ENCODE measurements around the gene KIF18B. TPM values are rescaled to one million over a fixed set of nuclear protein-coding genes. Genes with fewer than 3 reads are reported as not detected.
A peak's percentile ranks its signal among the peaks of the same experiment; 100 is the strongest.

Gene KIF18B
- total and polyA plus RNA-seq, 11 donors = 0.06 to 5.4 (median 0.30) TPM; not detected in 1

DNA sequence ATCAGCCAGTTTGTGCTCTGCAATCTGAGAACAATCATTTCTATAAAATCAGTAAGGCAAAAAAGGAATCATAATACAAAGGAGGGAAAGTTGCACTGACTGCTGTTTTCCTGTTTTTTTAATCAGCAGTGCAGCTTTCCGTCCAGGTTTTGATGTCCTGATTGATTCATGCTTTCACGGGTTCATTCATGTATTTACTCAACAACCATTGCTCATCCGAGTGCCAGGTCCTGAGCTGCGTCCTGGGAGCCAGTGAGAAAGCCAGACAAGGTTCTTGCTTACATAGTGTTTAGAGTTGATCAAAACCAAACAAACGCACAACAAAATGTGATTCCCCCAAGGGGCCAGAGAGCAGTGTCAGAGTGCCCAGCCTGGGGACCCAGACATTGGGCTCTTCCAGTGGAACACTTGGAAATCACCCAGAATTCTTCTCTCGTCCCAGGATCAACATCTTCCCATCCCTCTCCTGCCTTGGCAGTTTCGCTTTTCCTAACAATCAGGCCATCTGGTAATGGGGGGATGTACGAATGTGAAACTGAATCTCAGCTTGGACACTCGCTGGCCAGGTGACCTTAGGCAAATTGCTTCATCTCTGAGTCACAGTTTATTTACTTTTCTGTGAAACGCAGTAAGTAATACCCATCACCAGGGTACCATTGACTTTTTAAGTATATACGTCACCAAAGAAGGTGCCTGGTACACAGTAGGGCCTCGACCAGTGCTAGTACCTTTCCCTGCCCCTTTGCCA is 33.8 kb upstream of the KIF18B start:
- Histone ChIP-seq H3K4me1 (peaks cover 0 to 59% (median 18%) of the 10 kb centered on the region in 12 donors), H3K27me3 (peaks cover 0 to 25% (median 0%) of the 10 kb centered on the region in 9 donors), H3K27ac (peak overlapping the region in 10 of 12 donors; percentile 32 to 89 (median 78)), H3K9me3 (no peaks in the 10 kb centered on the region), H3K4me3 (no peak overlapping the region), H3K36me3 (no peaks in the 10 kb centered on the region)
- TF ChIP-seq POLR2A (IDR thresholded peaks at IDR 0.05) = no peak
- TF ChIP-seq, protein P1, sequence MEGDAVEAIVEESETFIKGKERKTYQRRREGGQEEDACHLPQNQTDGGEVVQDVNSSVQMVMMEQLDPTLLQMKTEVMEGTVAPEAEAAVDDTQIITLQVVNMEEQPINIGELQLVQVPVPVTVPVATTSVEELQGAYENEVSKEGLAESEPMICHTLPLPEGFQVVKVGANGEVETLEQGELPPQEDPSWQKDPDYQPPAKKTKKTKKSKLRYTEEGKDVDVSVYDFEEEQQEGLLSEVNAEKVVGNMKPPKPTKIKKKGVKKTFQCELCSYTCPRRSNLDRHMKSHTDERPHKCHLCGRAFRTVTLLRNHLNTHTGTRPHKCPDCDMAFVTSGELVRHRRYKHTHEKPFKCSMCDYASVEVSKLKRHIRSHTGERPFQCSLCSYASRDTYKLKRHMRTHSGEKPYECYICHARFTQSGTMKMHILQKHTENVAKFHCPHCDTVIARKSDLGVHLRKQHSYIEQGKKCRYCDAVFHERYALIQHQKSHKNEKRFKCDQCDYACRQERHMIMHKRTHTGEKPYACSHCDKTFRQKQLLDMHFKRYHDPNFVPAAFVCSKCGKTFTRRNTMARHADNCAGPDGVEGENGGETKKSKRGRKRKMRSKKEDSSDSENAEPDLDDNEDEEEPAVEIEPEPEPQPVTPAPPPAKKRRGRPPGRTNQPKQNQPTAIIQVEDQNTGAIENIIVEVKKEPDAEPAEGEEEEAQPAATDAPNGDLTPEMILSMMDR (IDR thresholded peaks at IDR 0.05) = no peak
- no peak for DNase-seq
- intact Hi-C loops (cut with DNase I) = loop anchor here in 4 of 10 donors (2.0 to 5.0 kb wide), 3 partner anchors 36 to 61 kb away; no protein-coding TSS in a partner anchor
- WGBS, 4 donors = 49 to 54% (median 52%) methylated on average over 12 of the region's 12 CpGs
- no peak for ATAC-seq

DNA sequence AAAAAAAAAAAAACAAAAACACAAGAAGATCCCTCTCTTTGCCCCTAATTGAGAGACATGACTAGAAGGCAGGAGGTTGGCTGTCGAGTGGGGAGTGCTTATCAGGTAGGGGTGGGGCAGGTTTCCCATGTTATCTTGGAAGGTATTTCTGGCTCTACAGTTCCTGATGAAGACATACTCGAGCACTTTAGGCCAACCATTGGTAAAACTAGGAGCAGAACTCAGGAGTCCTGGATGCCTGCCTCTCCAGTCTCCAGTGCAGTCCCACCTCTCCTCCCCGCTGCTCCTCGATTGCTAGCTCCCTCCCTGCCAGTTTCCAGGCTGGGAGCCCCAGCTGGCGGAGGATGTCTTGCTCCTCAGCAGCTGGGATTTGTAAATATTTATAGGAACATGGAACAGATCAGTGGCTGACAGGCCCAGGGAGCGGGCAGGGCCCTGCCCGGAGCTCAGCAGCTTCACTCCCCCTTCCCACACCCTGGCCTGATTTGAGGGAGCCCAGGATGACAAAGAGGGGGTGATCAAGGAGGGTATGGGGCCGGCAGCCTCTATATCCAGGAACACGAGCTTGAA is 31.9 kb upstream of the KIF18B start:
- peak; percentile 35 to 58 (median 40) for ATAC-seq
- Histone ChIP-seq H3K4me3 (no peak overlapping the region), H3K27ac (peak overlapping the region in 11 of 12 donors; percentile 63 to 89 (median 78)), H3K4me1 (peaks cover 0 to 60% (median 18%) of the 10 kb centered on the region in 12 donors), H3K36me3 (no peaks in the 10 kb centered on the region), H3K9me3 (no peaks in the 10 kb centered on the region), H3K27me3 (peaks cover 0 to 20% (median 0%) of the 10 kb centered on the region in 9 donors)
- 25 to 38% (median 29%) methylated on average over 8 to 9 of the region's 9 CpGs for WGBS, 4 donors
- DNase-seq = peak in 3 of 5 donors; percentile 29 to 62 (median 52)
- TF ChIP-seq POLR2A (IDR thresholded peaks at IDR 0.05) = no peak
- TF ChIP-seq, protein P1 (IDR thresholded peaks at IDR 0.05) = no peak
- intact Hi-C loops (cut with DNase I) = no loop called here

DNA sequence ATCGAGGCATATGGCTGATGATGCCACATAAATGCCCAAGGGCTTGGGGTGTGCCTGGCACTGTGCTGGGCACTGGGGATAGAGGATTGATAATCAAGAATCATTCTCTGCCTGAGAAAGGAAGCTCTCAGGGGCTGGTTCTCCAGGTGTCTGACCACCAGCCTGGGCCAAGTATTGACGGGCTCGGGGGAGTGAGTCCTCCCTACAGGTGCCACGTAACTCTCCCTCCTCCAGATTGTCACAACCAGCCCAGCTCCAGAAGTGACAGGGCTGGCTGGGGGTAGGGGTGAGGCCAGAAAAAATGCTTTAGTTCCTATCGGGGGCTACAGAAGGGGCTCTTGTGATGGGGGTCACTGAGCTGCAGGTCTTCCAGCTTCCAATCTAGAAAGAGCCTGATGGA is 31.2 kb upstream of the KIF18B start:
- no peak for TF ChIP-seq POLR2A (IDR thresholded peaks at IDR 0.05)
- TF ChIP-seq, protein P1 (IDR thresholded peaks at IDR 0.05) = no peak
- H3K27me3 ChIP-seq = peaks cover 0 to 22% (median 0%) of the 10 kb centered on the region in 9 donors
- H3K27ac ChIP-seq = peak overlapping the region in 11 of 12 donors; percentile 63 to 89 (median 78)
- ATAC-seq = no peak
- no peaks in the 10 kb centered on the region for H3K9me3 ChIP-seq
- intact Hi-C loops (cut with DNase I) = no loop called here
- no peak for DNase-seq
- peaks cover 0 to 60% (median 18%) of the 10 kb centered on the region in 12 donors for H3K4me1 ChIP-seq
- no peaks in the 10 kb centered on the region for H3K36me3 ChIP-seq
- no peak overlapping the region for H3K4me3 ChIP-seq
- 72 to 81% (median 76%) methylated on average over 5 of the region's 5 CpGs for WGBS, 4 donors

Measured in heart left ventricle (tissue), 16 donors.